H1 (cell line): ENCODE measurements around the gene LYL1. TPM values are rescaled to one million over a fixed set of nuclear protein-coding genes. Genes with fewer than 3 reads are reported as not detected.
A peak's percentile ranks its signal among the peaks of the same experiment; 100 is the strongest.

ENCODE experiments used
- CTCF ChIA-PET: fragments of 300-600 bp; sonication (Branson Sonifier 250); formaldehyde crosslinking; loops from one replicate; lab custom pipeline; 2021; ENCODE audit not compliant: partially characterized antibody; lab: Charles Lee
- POLR2A ChIA-PET: fragments of 300-600 bp; sonication (Branson Sonifier 250); formaldehyde crosslinking; loops from one replicate; lab custom pipeline; 2021; ENCODE audit warnings: inconsistent platforms; ENCODE audit not compliant: partially characterized antibody; lab: Charles Lee
- DNase-seq, 2 experiments: peaks; one replicate each; pipeline versions ENCODE4 v3.0.0 to v3.0.0-alpha.2; 2010 to 2022; ENCODE audit warnings: low spot score in 2 of 2, low read depth in 1 of 2, mixed read lengths in 1 of 2
- FAIRE-seq: peaks from 2 replicates; lab custom pipeline; 2011; peaks lifted over from hg19 to GRCh38; lab: Jason Lieb, UNC
- H2AFZ ChIP-seq: 2 replicates; pipeline ENCODE4 v1.8.1; 2012; ENCODE audit warnings: low read length, inconsistent platforms
- H2AK5ac ChIP-seq: 2 replicates; pipeline ENCODE4 v1.6.1; 2013; ENCODE audit warnings: low read depth, low read length
- H2BK120ac ChIP-seq: replicated peaks from 2 replicates; pipeline ENCODE3; 2013; ENCODE audit warnings: low read depth, low read length, inconsistent platforms
- H2BK12ac ChIP-seq: 2 replicates; pipeline ENCODE4 v1.6.1; 2013; ENCODE audit warnings: low read depth, low read length
- H2BK15ac ChIP-seq: 2 replicates; pipeline ENCODE4 v1.6.1; 2013; ENCODE audit warnings: low read length
- H2BK20ac ChIP-seq: 2 replicates; pipeline ENCODE4 v1.6.1; 2013; ENCODE audit warnings: low read length
- H2BK5ac ChIP-seq: 2 replicates; pipeline ENCODE4 v1.6.1; 2013; ENCODE audit warnings: low read depth, low read length
- H3K14ac ChIP-seq: 2 replicates; pipeline ENCODE4 v1.6.1; 2013; ENCODE audit warnings: inconsistent platforms; ENCODE audit not compliant: insufficient read length
- H3K18ac ChIP-seq: 2 replicates; pipeline ENCODE4 v1.6.1; 2013; ENCODE audit warnings: low read length; ENCODE audit errors: extremely low read depth
- H3K23ac ChIP-seq: 2 replicates; pipeline ENCODE4 v1.6.1; 2013; ENCODE audit warnings: inconsistent platforms; ENCODE audit not compliant: insufficient read length
- H3K23me2 ChIP-seq: 2 replicates; pipeline ENCODE4 v1.6.1; 2013; ENCODE audit warnings: low read depth, low read length
- H3K27ac ChIP-seq: 2 replicates; pipeline ENCODE4 v1.6.1; 2011; ENCODE audit warnings: low read depth, low read length, inconsistent platforms
- H3K27me3 ChIP-seq, 4 experiments: replicated peaks in 1 of 4; 1 replicate in 1 of 4; 2 replicates in 3 of 4; pipeline versions ENCODE4 v1.6.1 to v1.8.1; 2011 to 2013; ENCODE audit warnings: low read length in 3 of 4, mild to moderate bottlenecking in 3 of 4, inconsistent platforms in 2 of 4, mixed read lengths in 2 of 4, moderate library complexity in 1 of 4; ENCODE audit not compliant: control insufficient read depth in 3 of 4, insufficient read depth in 3 of 4; ENCODE audit errors: extremely low read depth in 1 of 4
- H3K36me3 ChIP-seq, 4 experiments: 2 replicates each; pipeline versions ENCODE4 v1.6.1 to v1.8.1; 2011 to 2013; ENCODE audit warnings: mild to moderate bottlenecking in 4 of 4, low read length in 3 of 4, moderate library complexity in 2 of 4, control low read depth in 1 of 4, inconsistent platforms in 1 of 4; ENCODE audit not compliant: insufficient read depth in 4 of 4, control insufficient read depth in 2 of 4
- H3K4ac ChIP-seq: replicated peaks from 2 replicates; pipeline ENCODE3; 2013; ENCODE audit warnings: low read length, low read depth, mixed read lengths, inconsistent platforms; ENCODE audit not compliant: insufficient read length
- H3K4me1 ChIP-seq, 4 experiments: replicated peaks in 1 of 4; 1 replicate in 1 of 4; 2 replicates in 3 of 4; pipeline versions ENCODE4 v1.6.1 to v1.8.1; 2011 to 2013; ENCODE audit warnings: low read length in 3 of 4, inconsistent platforms in 2 of 4, mixed read lengths in 1 of 4; ENCODE audit not compliant: insufficient read depth in 4 of 4, control insufficient read depth in 3 of 4
- H3K4me2 ChIP-seq, 2 experiments: 2 replicates each; pipeline versions ENCODE4 v1.6.1 to v1.8.1; 2011 to 2013; ENCODE audit warnings: low read depth in 2 of 2, low read length in 2 of 2, control low read depth in 1 of 2, inconsistent platforms in 1 of 2, mild to moderate bottlenecking in 1 of 2; ENCODE audit not compliant: insufficient read depth in 1 of 2
- H3K4me3 ChIP-seq, 4 experiments: fragments of 200-600, 300-600 bp in 1 of 4; sonication (generic), shearing (Covaris generic), sonication (Bioruptor Twin) in 1 of 4; 2 replicates each; pipeline versions ENCODE4 v1.5.1 to v1.8.1; 2011 to 2016; ENCODE audit warnings: low read length in 4 of 4, low read depth in 3 of 4, control low read depth in 2 of 4, inconsistent platforms in 2 of 4, mild to moderate bottlenecking in 2 of 4, mixed read lengths in 1 of 4, moderate library complexity in 1 of 4; ENCODE audit not compliant: insufficient read depth in 2 of 4; ENCODE audit errors: extremely low read depth in 1 of 4
- H3K56ac ChIP-seq: replicated peaks from 2 replicates; pipeline ENCODE3; 2013; ENCODE audit warnings: low read depth, mild to moderate bottlenecking, mixed read lengths, low read length, inconsistent platforms; ENCODE audit not compliant: insufficient read length
- H3K79me1 ChIP-seq: 2 replicates; pipeline ENCODE4 v1.6.1; 2013; ENCODE audit warnings: low read depth, low read length, control low read depth
- H3K79me2 ChIP-seq, 2 experiments: 2 replicates each; pipeline versions ENCODE4 v1.6.1 to v1.8.1; 2012 to 2013; ENCODE audit warnings: low read length in 2 of 2, mild to moderate bottlenecking in 2 of 2, inconsistent platforms in 1 of 2; ENCODE audit not compliant: insufficient read depth in 2 of 2, control insufficient read depth in 1 of 2
- H3K9ac ChIP-seq, 4 experiments: replicated peaks in 1 of 4; 1 replicate in 1 of 4; 2 replicates in 3 of 4; pipeline versions ENCODE4 v1.6.1 to v1.8.1; 2011 to 2013; ENCODE audit warnings: low read depth in 3 of 4, low read length in 3 of 4, control low read depth in 2 of 4, mild to moderate bottlenecking in 2 of 4, moderate library complexity in 2 of 4, inconsistent platforms in 1 of 4; ENCODE audit errors: extremely low read depth in 1 of 4
- H3K9me3 ChIP-seq, 2 experiments: 2 replicates each; pipeline versions ENCODE4 v1.6.1 to v1.8.1; 2012 to 2013; ENCODE audit warnings: mild to moderate bottlenecking in 2 of 2, moderate library complexity in 2 of 2, control low read depth in 1 of 2, inconsistent platforms in 1 of 2, low read depth in 1 of 2, low read length in 1 of 2, mixed read lengths in 1 of 2; ENCODE audit not compliant: insufficient read depth in 2 of 2
- H4K20me1 ChIP-seq, 2 experiments: replicated peaks in 1 of 2; 2 replicates each; pipeline versions ENCODE3 to v1.8.1; 2011 to 2013; ENCODE audit warnings: inconsistent platforms in 2 of 2, low read length in 2 of 2, mild to moderate bottlenecking in 1 of 2; ENCODE audit not compliant: insufficient read depth in 2 of 2, control insufficient read depth in 1 of 2
- H4K5ac ChIP-seq: 2 replicates; pipeline ENCODE4 v1.6.1; 2013; ENCODE audit warnings: low read length, low read depth, mixed read lengths, inconsistent platforms; ENCODE audit not compliant: insufficient read length
- H4K8ac ChIP-seq: 2 replicates; pipeline ENCODE4 v1.8.0; 2013; ENCODE audit warnings: mild to moderate bottlenecking, moderate library complexity, low read length, inconsistent platforms; ENCODE audit not compliant: insufficient read depth; ENCODE audit errors: extremely low read depth
- H4K91ac ChIP-seq: replicated peaks from 2 replicates; pipeline ENCODE3; 2013; ENCODE audit warnings: low read length, mixed read lengths, inconsistent platforms; ENCODE audit not compliant: insufficient read length
- CBX5 ChIP-seq: fragments of 300-800, 300-1000 bp; sonication (generic); IDR thresholded peaks from 2 replicates; pipeline ENCODE4 v1.7.1; 2016; ENCODE audit warnings: antibody characterized with exemption, low read length, low read depth
- CHD1 ChIP-seq: IDR thresholded peaks from 2 replicates; pipeline ENCODE4 v1.6.1; 2012; ENCODE audit warnings: low read depth, low read length, improper control_type of control experiment
- MAFK ChIP-seq: IDR thresholded peaks from 2 replicates; pipeline ENCODE4 v1.6.1; 2012; ENCODE audit warnings: low read depth, mild to moderate bottlenecking, improper control_type of control experiment, low read length
- NANOG ChIP-seq: IDR thresholded peaks from 2 replicates; pipeline ENCODE4 v1.6.1; 2011; ENCODE audit warnings: low read length, low read depth, mild to moderate bottlenecking, inconsistent platforms; ENCODE audit not compliant: insufficient read depth, poor library complexity, severe bottlenecking
- PHF8 ChIP-seq: fragments of 200-600 bp; sonication (generic); conservative IDR thresholded peaks from 2 replicates; pipeline ENCODE4 v1.7.1; 2012; ENCODE audit warnings: low read depth, mild to moderate bottlenecking, inconsistent platforms, low read length, moderate library complexity
- RFX5 ChIP-seq: IDR thresholded peaks from 2 replicates; pipeline ENCODE4 v1.6.1; 2011; ENCODE audit warnings: low read depth, low read length, improper control_type of control experiment, borderline replicate concordance
- SRF ChIP-seq: IDR thresholded peaks from 2 replicates; pipeline ENCODE4 v1.6.1; 2011; ENCODE audit warnings: mild to moderate bottlenecking, low read depth, low read length, moderate library complexity
- WGBS, 2 experiments: shearing (Covaris generic) in 1 of 2; methylation state at CpG; one replicate each; pipeline versions ENCODE4 v1.1.6 to v1.1.7; 2013 to 2015; ENCODE audit warnings: low lambda C conversion rate in 2 of 2, mixed read lengths in 2 of 2, inconsistent platforms in 1 of 2, low coverage in 1 of 2, missing lambda C conversion rate in 1 of 2; ENCODE audit not compliant: insufficient replicate concordance in 2 of 2, insufficient coverage in 1 of 2, insufficient read length in 1 of 2; ENCODE audit errors: extremely low coverage in 1 of 2, missing lambda C conversion rate in 1 of 2; 5-methylcytosine and 5-hydroxymethylcytosine counted together
- polyA plus RNA-seq, 7 experiments: library from polyadenylated mRNA; depleted of rRNA in 3 of 7; stranded (reverse) in 5 of 7; unstranded in 2 of 7; fragments of >200 nt in 5 of 7; fragments of 200-250 nt in 2 of 7; gene quantifications; 1 replicate in 5 of 7; 2 replicates in 1 of 7; 4 replicates in 1 of 7; pipeline versions ENCODE4 v1.2.1 to v1.2.3, GENCODE V29; 2011 to 2013; ENCODE audit warnings: missing spikeins in 2 of 7, mixed read lengths in 2 of 7
- total RNA-seq: library from RNA; stranded (reverse); fragmentation: NEBNext Ultra II Directional; extraction: Animal tissue kit (Norgen Biotek cat#: 25700); gene quantifications from 2 replicates; pipeline ENCODE4 v1.2.1, GENCODE V29; 2021

LYL1 gene
- total and polyA plus RNA-seq, 2 of the 8 experiments (the other 6 are each of a cell fraction or from before 2014, with no cell fraction given), result 0.58 to 0.76 TPM

DNA sequence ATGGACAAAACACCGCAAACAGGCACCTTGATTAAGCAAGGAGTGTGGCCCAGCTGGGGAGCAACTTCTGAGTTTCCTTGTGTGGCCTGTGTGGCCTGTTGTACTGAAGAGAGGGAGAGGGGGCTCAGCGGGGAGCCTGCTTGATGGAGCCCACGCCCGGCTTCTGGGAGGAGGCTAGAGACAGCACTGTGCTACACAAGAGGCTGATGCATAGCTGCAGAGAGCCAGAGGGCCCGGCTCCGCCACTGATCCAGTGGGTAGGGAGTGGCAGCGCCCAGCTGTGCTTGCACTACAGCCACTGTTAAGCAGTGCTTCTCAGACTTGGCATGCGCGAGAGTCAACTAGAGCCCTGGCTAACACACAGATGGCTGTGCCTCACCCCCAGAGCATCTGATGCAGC is 19.0 kb downstream of the LYL1 start:
- Histone ChIP-seq H3K4ac (no peak overlapping the region), H2AK5ac (no peak overlapping the region), H3K9me3 (no peaks in the 10 kb centered on the region), H2BK20ac (no peak overlapping the region), H2BK15ac (peak overlapping the region; percentile 5; the same call in 1 of the 2 replicates), H4K91ac (no peak overlapping the region), H3K23me2 (no peaks in the 10 kb centered on the region), H2AFZ (no peak overlapping the region), H3K4me2 (no peak overlapping the region), H3K23ac (no peak overlapping the region), H3K27ac (no peak overlapping the region), H3K4me3 (no peak overlapping the region), H3K79me1 (no peaks in the 10 kb centered on the region), H3K9ac (no peak overlapping the region), H3K14ac (no peak overlapping the region), H3K18ac (no peak overlapping the region), H3K4me1 (peaks cover 6 to 17% (median 10%) of the 10 kb centered on the region in 4 experiments), H4K5ac (no peak overlapping the region), H2BK5ac (no peak overlapping the region), H2BK120ac (no peak overlapping the region), H2BK12ac (no peak overlapping the region), H4K8ac (no peak overlapping the region), H3K79me2 (no peaks in the 10 kb centered on the region), H3K27me3 (peaks cover 0 to 10% (median 7%) of the 10 kb centered on the region in 4 experiments; a peak in 3 of 7 replicates), H3K36me3 (no peaks in the 10 kb centered on the region), H4K20me1 (no peaks in the 10 kb centered on the region), H3K56ac (no peak overlapping the region)
- ChIA-PET POLR2A (interaction anchor here (1.1 to 2.0 kb wide), 4 partner anchors 8 to 127 kb away, joined by 4 to 8 read pairs (median 4); partner anchors contain the start of gene GADD45GIP1), CTCF (interaction anchor here (0.8 to 48.8 kb wide), 12 partner anchors 9 to 118 kb away, joined by 3 to 1145 read pairs (median 9); no protein-coding TSS in a partner anchor)
- DNase-seq (no peak), FAIRE-seq (no peak)
- 92% methylated on average over 9 of the region's 9 CpGs; no CpG with 5 or more reads in 1 of the 2 experiments for WGBS, 2 experiments
- no peak for TF ChIP-seq PHF8
- no peak for TF ChIP-seq CBX5
- no peak for TF ChIP-seq MAFK
- no peak for TF ChIP-seq SRF
- no peak for TF ChIP-seq CHD1
- TF ChIP-seq RFX5, result no peak
- no peak for TF ChIP-seq NANOG
